Muscle layer of colon (tissue), 2 donors: Measurements from ENCODE around the gene EDEM2.
"Not testable (repeated sequence)": the region's sequence is repeated elsewhere in the genome, so short reads cannot be mapped to it uniquely, and the experiment has no call there.

Experiments
- H3K27ac ChIP-seq: one replicate; pipeline ENCODE4 v1.7.0; 2013; ENCODE audit warnings: low read depth, mild to moderate bottlenecking, low read length, moderate library complexity
- H3K27me3 ChIP-seq, 2 donors: one replicate each; pipeline ENCODE4 v1.7.0; 2013; ENCODE audit warnings: low read length in 2 of 2, mild to moderate bottlenecking in 2 of 2; ENCODE audit not compliant: insufficient read depth in 2 of 2, control insufficient read depth in 1 of 2
- H3K36me3 ChIP-seq: one replicate; pipeline ENCODE4 v1.7.0; 2013; ENCODE audit warnings: mild to moderate bottlenecking, low read length; ENCODE audit not compliant: insufficient read depth
- H3K4me1 ChIP-seq: one replicate; pipeline ENCODE4 v1.7.0; 2013; ENCODE audit warnings: mild to moderate bottlenecking, low read length; ENCODE audit not compliant: insufficient read depth
- H3K4me3 ChIP-seq, 2 donors: one replicate each; pipeline ENCODE4 v1.7.0; 2013; ENCODE audit warnings: low read length in 2 of 2, low read depth in 1 of 2, mild to moderate bottlenecking in 1 of 2, moderate library complexity in 1 of 2
- H3K9ac ChIP-seq: one replicate; pipeline ENCODE4 v1.7.0; 2013; ENCODE audit warnings: low read length
- H3K9me3 ChIP-seq: one replicate; pipeline ENCODE4 v1.7.0; 2013; ENCODE audit warnings: mild to moderate bottlenecking, low read length
- donor health status: abdominal sarcoma.
- donor health status: Adenocarcinoma of cecum.

Gene EDEM2

GRCh38 chr20:35093267-35093884 lies 53.8 kb downstream of the EDEM2 start:
- H3K4me1 ChIP-seq = peaks cover 19% of the 10 kb centered on the region
- H3K9me3 ChIP-seq = no peaks in the 10 kb centered on the region
- H3K36me3 ChIP-seq = no peaks in the 10 kb centered on the region
- no peaks in the 10 kb centered on the region for H3K27me3 ChIP-seq
- H3K27ac ChIP-seq = peak overlapping the region; percentile 94
- peak overlapping the region in 1 of 2 donors; percentile 71 for H3K4me3 ChIP-seq
- no peak overlapping the region for H3K9ac ChIP-seq

- H3K9ac ChIP-seq = peak within 1 kb of the TSS; percentile 88
- no peaks in the 10 kb centered on the region for H3K27me3 ChIP-seq
- H3K36me3 ChIP-seq = no peaks in the 10 kb centered on the region
- H3K9me3 ChIP-seq = no peaks in the 10 kb centered on the region
- peak within 1 kb of the TSS; percentile 63 to 71 for H3K4me3 ChIP-seq
- H3K27ac ChIP-seq = peak within 1 kb of the TSS; percentile 94
- H3K4me1 ChIP-seq = peaks cover 26% of the 10 kb centered on the region
Measured at GRCh38 chr20:35092524-35093266, 54.4 kb downstream of the EDEM2 start, which contains the start of gene TRPC4AP. Gene TRPC4AP (minus strand): TSS chr20:35092807. CDS start chr20:35092781, 26 bp downstream.

- Histone ChIP-seq H3K27me3 (no peaks in the 10 kb centered on the region), H3K4me1 (peaks cover 28% of the 10 kb centered on the region), H3K27ac (peak overlapping the region; percentile 94), H3K36me3 (no peaks in the 10 kb centered on the region), H3K4me3 (peak overlapping the region; percentile 63 to 71), H3K9me3 (no peaks in the 10 kb centered on the region), H3K9ac (peak overlapping the region; percentile 88)
Measured at GRCh38 chr20:35091816-35092523, 55.2 kb downstream of the EDEM2 start.

- H3K27ac ChIP-seq = no peak overlapping the region
Measured at GRCh38 chr20:35088231-35089145, 58.6 kb downstream of the EDEM2 start.

GRCh38 chr20:35087791-35088190 lies 59.3 kb downstream of the EDEM2 start:
- Histone ChIP-seq H3K27ac (no peak overlapping the region), H3K4me1 (peaks cover 28% of the 10 kb centered on the region), H3K9ac (no peak overlapping the region)

More at GRCh38 chr20:35088231-35089145, 58.6 kb downstream of the EDEM2 start:
- Histone ChIP-seq H3K4me3 (no peak overlapping the region), H3K36me3 (no peaks in the 10 kb centered on the region), H3K27me3 (no peaks in the 10 kb centered on the region), H3K4me1 (peaks cover 28% of the 10 kb centered on the region), H3K9me3 (no peaks in the 10 kb centered on the region), H3K9ac (no peak overlapping the region)

GRCh38 chr20:35087355-35087754 lies 59.8 kb downstream of the EDEM2 start:
- Histone ChIP-seq H3K9me3 (no peaks in the 10 kb centered on the region), H3K9ac (no peak overlapping the region), H3K36me3 (no peaks in the 10 kb centered on the region), H3K4me1 (peaks cover 28% of the 10 kb centered on the region), H3K27ac (no peak overlapping the region), H3K27me3 (no peaks in the 10 kb centered on the region), H3K4me3 (no peak overlapping the region)

More at GRCh38 chr20:35087791-35088190, 59.3 kb downstream of the EDEM2 start:
- no peaks in the 10 kb centered on the region for H3K27me3 ChIP-seq
- H3K4me3 ChIP-seq = no peak overlapping the region
- H3K36me3 ChIP-seq = no peaks in the 10 kb centered on the region
- no peaks in the 10 kb centered on the region for H3K9me3 ChIP-seq

- no peaks in the 10 kb centered on the region for H3K9me3 ChIP-seq
- peaks cover 15% of the 10 kb centered on the region for H3K4me1 ChIP-seq
- no peak overlapping the region for H3K27ac ChIP-seq
- no peaks in the 10 kb centered on the region for H3K36me3 ChIP-seq
- H3K4me3 ChIP-seq = no peak overlapping the region
- H3K27me3 ChIP-seq = no peaks in the 10 kb centered on the region
- H3K9ac ChIP-seq = no peak overlapping the region
Measured at GRCh38 chr20:35085477-35086225, 61.5 kb downstream of the EDEM2 start.

- peaks cover 13% of the 10 kb centered on the region for H3K4me1 ChIP-seq
- H3K9me3 ChIP-seq = no peaks in the 10 kb centered on the region
- no peak overlapping the region for H3K27ac ChIP-seq
- no peak overlapping the region for H3K9ac ChIP-seq
- no peak overlapping the region for H3K4me3 ChIP-seq
- no peaks in the 10 kb centered on the region for H3K27me3 ChIP-seq
- no peaks in the 10 kb centered on the region for H3K36me3 ChIP-seq
Measured at GRCh38 chr20:35084998-35085397, 62.1 kb downstream of the EDEM2 start.

GRCh38 chr20:35080348-35080642 lies 66.8 kb downstream of the EDEM2 start:
- not testable (repeated sequence) for H3K27ac ChIP-seq, H3K4me3 ChIP-seq, H3K4me1 ChIP-seq, H3K9me3 ChIP-seq, H3K9ac ChIP-seq, H3K27me3 ChIP-seq
- H3K36me3 ChIP-seq = peaks cover 15% of the 10 kb centered on the region

GRCh38 chr20:35079472-35080347 lies 67.4 kb downstream of the EDEM2 start:
- Histone ChIP-seq H3K9ac (no peak overlapping the region), H3K27ac (no peak overlapping the region), H3K9me3 (no peaks in the 10 kb centered on the region), H3K36me3 (peaks cover 15% of the 10 kb centered on the region), H3K27me3 (no peaks in the 10 kb centered on the region), H3K4me3 (no peak overlapping the region), H3K4me1 (no peaks in the 10 kb centered on the region)
